Mesendoderm (in vitro differentiated cells): ENCODE data around the gene LMF1.

ENCODE experiments used
- DNase-seq: peaks from one replicate; pipeline ENCODE4 v3.0.0; 2013
- H2AK5ac ChIP-seq: 2 replicates; pipeline ENCODE4 v1.6.1; 2013; ENCODE audit warnings: low read length, inconsistent platforms
- H2BK120ac ChIP-seq: 2 replicates; pipeline ENCODE4 v1.6.1; 2013; ENCODE audit warnings: low read depth, mild to moderate bottlenecking, low read length, moderate library complexity, mixed read lengths
- H2BK15ac ChIP-seq: replicated peaks from 2 replicates; pipeline ENCODE4 v1.6.1; 2013; ENCODE audit warnings: low read depth, mild to moderate bottlenecking, moderate library complexity
- H2BK5ac ChIP-seq: 2 replicates; pipeline ENCODE4 v1.6.1; 2013; ENCODE audit warnings: low read length, inconsistent platforms
- H3K18ac ChIP-seq: 2 replicates; pipeline ENCODE4 v1.6.1; 2013; ENCODE audit warnings: mild to moderate bottlenecking, low read length, mixed read lengths
- H3K23ac ChIP-seq: one replicate; pipeline ENCODE4 v1.6.1; 2013; ENCODE audit warnings: low read length
- H3K27ac ChIP-seq: 2 replicates; pipeline ENCODE4 v1.5.1; 2013; ENCODE audit warnings: low read depth, mild to moderate bottlenecking, inconsistent platforms, low read length, moderate library complexity
- H3K27me3 ChIP-seq: 2 replicates; pipeline ENCODE4 v1.6.1; 2013; ENCODE audit warnings: low read length, control low read depth, mild to moderate bottlenecking, inconsistent platforms; ENCODE audit not compliant: insufficient read depth, poor library complexity
- H3K36me3 ChIP-seq: 2 replicates; pipeline ENCODE4 v1.6.1; 2013; ENCODE audit warnings: low read length, inconsistent platforms; ENCODE audit not compliant: control insufficient read depth, insufficient read depth
- H3K4ac ChIP-seq: one replicate; pipeline ENCODE4 v1.6.1; 2013; ENCODE audit warnings: low read depth, mild to moderate bottlenecking, low read length, moderate library complexity
- H3K4me1 ChIP-seq: 2 replicates; pipeline ENCODE4 v1.6.1; 2013; ENCODE audit warnings: low read depth, low read length, inconsistent platforms; ENCODE audit not compliant: control insufficient read depth
- H3K4me2 ChIP-seq: 2 replicates; pipeline ENCODE4 v1.6.1; 2013; ENCODE audit warnings: low read length
- H3K4me3 ChIP-seq: 2 replicates; pipeline ENCODE4 v1.5.1; 2013; ENCODE audit warnings: mild to moderate bottlenecking, low read length
- H3K56ac ChIP-seq: one replicate; pipeline ENCODE4 v1.6.1; 2013; ENCODE audit warnings: low read length
- H3K79me1 ChIP-seq: 2 replicates; pipeline ENCODE4 v1.6.1; 2013; ENCODE audit warnings: low read length, inconsistent platforms
- H3K79me2 ChIP-seq: 2 replicates; pipeline ENCODE4 v1.6.1; 2013; ENCODE audit warnings: mild to moderate bottlenecking, low read length; ENCODE audit not compliant: control insufficient read depth, insufficient read depth
- H3K9ac ChIP-seq: 2 replicates; pipeline ENCODE4 v1.6.1; 2013; ENCODE audit warnings: low read length, inconsistent platforms
- H4K5ac ChIP-seq: one replicate; pipeline ENCODE4 v1.6.1; 2013; ENCODE audit warnings: low read length
- H4K8ac ChIP-seq: one replicate; pipeline ENCODE4 v1.6.1; 2013; ENCODE audit warnings: low read depth, mild to moderate bottlenecking, control low read depth, low read length, moderate library complexity
- WGBS: extraction: QIAGEN DNeasy Blood & Tissue Kit; methylation state at CpG from one replicate; pipeline ENCODE4 v1.1.7; 2013; ENCODE audit warnings: low lambda C conversion rate, missing lambda C conversion rate; ENCODE audit not compliant: insufficient coverage; ENCODE audit errors: extremely low coverage; 5-methylcytosine and 5-hydroxymethylcytosine counted together

LMF1 gene

DNA sequence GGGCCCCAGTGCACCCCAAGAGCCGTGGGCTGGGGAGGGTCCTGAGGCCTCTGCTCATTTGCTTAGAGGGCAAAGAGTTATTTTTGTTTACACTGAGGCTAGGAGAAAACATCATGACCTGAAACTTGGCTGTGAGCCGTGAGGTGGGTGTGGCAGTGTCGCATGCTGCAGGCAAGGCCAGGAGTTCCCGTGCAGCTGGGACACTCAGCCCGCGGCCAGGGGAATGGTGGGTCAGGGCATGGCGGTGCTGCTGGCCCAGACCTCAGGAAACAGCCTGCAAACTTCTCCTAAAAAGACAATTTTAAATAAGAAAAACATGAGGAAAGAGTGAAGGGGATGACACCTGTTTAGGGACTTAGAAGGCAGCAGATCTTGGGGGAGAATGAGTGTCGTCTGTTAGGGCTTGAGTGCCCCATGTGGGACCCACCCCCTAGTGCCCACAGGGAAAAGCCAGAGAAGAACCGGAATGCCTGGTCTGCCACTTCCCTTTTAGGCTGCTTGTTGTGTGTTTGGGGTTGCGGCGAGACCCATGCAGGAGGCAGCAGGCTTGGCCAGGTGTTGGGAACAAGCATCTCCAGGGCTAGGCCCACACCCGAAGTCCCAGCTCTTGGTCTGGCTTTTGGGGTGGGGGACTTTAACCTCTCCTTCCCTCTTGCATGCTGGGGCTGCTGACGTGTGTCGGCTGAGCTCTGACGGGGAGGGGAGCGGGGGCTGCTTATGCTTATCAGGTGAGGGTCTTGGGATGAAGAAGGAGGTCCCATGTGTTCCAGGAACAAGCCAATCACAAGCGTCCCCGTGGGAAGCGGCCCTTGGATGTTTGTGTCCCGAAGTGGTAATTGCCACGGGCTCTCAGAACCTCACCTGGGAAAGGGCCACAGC lies 89.3 kb downstream of the LMF1 start:
- WGBS = no CpG with 5 or more reads among the region's 21 CpGs
- no peak overlapping the region for H3K18ac ChIP-seq
- no peak overlapping the region for H2BK15ac ChIP-seq
- H3K36me3 ChIP-seq = no peaks in the 10 kb centered on the region
- no peak overlapping the region for H3K4me2 ChIP-seq
- no peak overlapping the region for H2BK5ac ChIP-seq
- H4K5ac ChIP-seq = no peak overlapping the region
- H3K4ac ChIP-seq = no peak overlapping the region
- H2BK120ac ChIP-seq = no peak overlapping the region
- no peaks in the 10 kb centered on the region for H3K79me2 ChIP-seq
- H3K4me1 ChIP-seq = no peaks in the 10 kb centered on the region
- H3K79me1 ChIP-seq = no peaks in the 10 kb centered on the region
- H4K8ac ChIP-seq = no peak overlapping the region
- no peaks in the 10 kb centered on the region for H3K27me3 ChIP-seq
- no peak overlapping the region for H2AK5ac ChIP-seq
- no peak for DNase-seq
- H3K23ac ChIP-seq = no peak overlapping the region
- no peak overlapping the region for H3K9ac ChIP-seq
- H3K4me3 ChIP-seq = no peak overlapping the region
- no peak overlapping the region for H3K27ac ChIP-seq
- H3K56ac ChIP-seq = no peak overlapping the region

DNA sequence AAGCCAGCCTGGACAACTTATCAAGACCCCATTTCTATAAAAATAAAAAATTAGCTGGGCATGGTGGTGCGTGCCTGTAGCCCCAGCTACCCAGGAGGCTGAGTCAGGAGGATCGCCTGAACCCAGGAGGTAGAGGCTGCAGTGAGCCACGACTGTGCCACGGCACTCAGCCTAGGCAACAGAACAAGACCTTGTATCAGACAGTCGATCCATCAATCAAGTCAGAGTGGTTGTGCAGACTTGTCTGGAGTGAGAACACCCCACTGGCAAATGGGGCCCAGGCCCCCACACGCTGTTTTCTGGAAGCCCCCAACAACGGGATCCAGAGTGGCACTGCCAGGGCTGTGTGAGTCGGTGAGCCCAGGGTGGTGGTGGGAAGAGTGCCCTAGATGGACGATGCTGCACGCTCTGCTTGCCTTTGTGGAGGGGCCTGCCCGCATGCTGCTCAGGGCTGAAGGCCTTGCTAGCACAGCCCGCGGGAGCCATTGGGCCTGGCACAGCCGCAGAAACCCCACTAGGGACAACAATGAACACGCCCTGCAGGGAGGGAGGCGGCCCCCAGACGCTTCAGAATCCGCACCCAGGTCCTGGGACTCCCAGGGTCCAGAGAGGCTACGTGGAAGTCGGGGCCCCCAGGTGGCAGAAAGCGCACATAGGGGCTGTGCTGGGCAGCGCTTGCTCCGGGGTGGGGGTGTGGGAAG lies 90.2 kb downstream of the LMF1 start:
- Histone ChIP-seq H3K27me3 (no peaks in the 10 kb centered on the region), H3K79me2 (no peaks in the 10 kb centered on the region), H3K23ac (no peak overlapping the region), H2BK5ac (no peak overlapping the region), H3K4me2 (no peak overlapping the region), H3K4me3 (no peak overlapping the region), H2AK5ac (no peak overlapping the region), H3K79me1 (no peaks in the 10 kb centered on the region), H3K9ac (no peak overlapping the region), H2BK120ac (no peak overlapping the region), H3K27ac (no peak overlapping the region), H3K18ac (no peak overlapping the region), H3K56ac (no peak overlapping the region), H3K4me1 (no peaks in the 10 kb centered on the region), H4K5ac (no peak overlapping the region), H4K8ac (no peak overlapping the region), H3K36me3 (no peaks in the 10 kb centered on the region), H3K4ac (no peak overlapping the region), H2BK15ac (no peak overlapping the region)
- WGBS = no CpG with 5 or more reads among the region's 23 CpGs
- DNase-seq = no peak

DNA sequence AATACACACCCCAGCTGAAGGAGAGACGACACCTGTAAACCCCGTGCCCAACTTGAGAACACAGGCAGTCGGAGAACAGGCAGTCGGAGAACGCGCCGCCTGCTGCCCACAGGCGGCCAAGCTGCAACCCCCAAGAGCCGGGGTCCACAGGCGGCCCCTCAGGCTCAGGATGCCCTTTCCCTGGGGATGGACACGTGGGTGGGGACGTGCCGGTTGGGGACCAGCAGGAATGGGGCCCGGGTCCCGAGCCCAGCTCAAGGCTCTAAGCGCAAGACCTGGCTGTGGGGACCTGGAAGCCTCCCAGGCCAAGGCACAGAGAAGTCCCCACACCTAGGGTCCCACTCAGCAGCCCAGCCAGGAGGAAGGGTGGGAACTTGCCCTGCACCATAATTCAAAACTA lies 90.8 kb downstream of the LMF1 start:
- no CpG with 5 or more reads among the region's 16 CpGs for WGBS

DNA sequence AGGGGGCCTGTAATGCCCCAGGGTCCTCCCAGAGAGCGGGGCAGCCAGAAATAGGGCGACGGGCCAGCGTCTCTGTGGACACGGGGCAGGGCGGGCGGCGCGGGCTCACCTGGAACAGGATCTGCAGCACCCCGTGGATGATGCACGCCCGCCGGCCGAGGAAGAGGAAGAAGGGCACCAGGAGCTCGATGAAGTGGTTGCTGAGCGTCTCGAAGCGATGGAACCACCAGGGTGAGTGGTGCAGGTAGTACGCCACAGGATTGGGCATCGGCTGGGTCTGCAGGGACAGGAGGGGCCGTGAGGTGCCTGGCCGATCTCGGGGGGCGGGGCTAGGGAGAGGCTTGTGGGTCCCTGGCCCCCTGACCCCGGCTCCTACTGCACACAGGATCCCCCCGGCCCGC lies 91.3 kb downstream of the LMF1 start:
- Histone ChIP-seq H3K27ac (no peak overlapping the region), H3K56ac (no peak overlapping the region), H3K4me3 (no peak overlapping the region), H3K18ac (no peak overlapping the region), H3K23ac (no peak overlapping the region), H4K5ac (no peak overlapping the region), H3K9ac (no peak overlapping the region), H2AK5ac (no peak overlapping the region), H3K4ac (no peak overlapping the region), H3K4me2 (no peak overlapping the region), H3K27me3 (no peaks in the 10 kb centered on the region), H2BK120ac (no peak overlapping the region), H4K8ac (no peak overlapping the region), H3K79me1 (no peaks in the 10 kb centered on the region), H3K4me1 (no peaks in the 10 kb centered on the region), H3K36me3 (no peaks in the 10 kb centered on the region), H2BK5ac (no peak overlapping the region), H3K79me2 (no peaks in the 10 kb centered on the region), H2BK15ac (no peak overlapping the region)
- no peak for DNase-seq
- WGBS = no CpG with 5 or more reads among the region's 27 CpGs

More for the DNA sequence above, 90.8 kb downstream of the LMF1 start:
- Histone ChIP-seq H3K4me2 (no peak overlapping the region), H3K27me3 (no peaks in the 10 kb centered on the region), H3K4me3 (no peak overlapping the region), H3K4ac (no peak overlapping the region), H3K4me1 (no peaks in the 10 kb centered on the region), H3K9ac (no peak overlapping the region), H3K23ac (no peak overlapping the region), H3K36me3 (no peaks in the 10 kb centered on the region), H3K79me1 (no peaks in the 10 kb centered on the region), H2BK120ac (no peak overlapping the region), H4K8ac (no peak overlapping the region), H3K27ac (no peak overlapping the region), H3K56ac (no peak overlapping the region), H2BK15ac (no peak overlapping the region), H2BK5ac (no peak overlapping the region), H2AK5ac (no peak overlapping the region), H3K79me2 (no peaks in the 10 kb centered on the region), H4K5ac (no peak overlapping the region), H3K18ac (no peak overlapping the region)
- DNase-seq = no peak

DNA sequence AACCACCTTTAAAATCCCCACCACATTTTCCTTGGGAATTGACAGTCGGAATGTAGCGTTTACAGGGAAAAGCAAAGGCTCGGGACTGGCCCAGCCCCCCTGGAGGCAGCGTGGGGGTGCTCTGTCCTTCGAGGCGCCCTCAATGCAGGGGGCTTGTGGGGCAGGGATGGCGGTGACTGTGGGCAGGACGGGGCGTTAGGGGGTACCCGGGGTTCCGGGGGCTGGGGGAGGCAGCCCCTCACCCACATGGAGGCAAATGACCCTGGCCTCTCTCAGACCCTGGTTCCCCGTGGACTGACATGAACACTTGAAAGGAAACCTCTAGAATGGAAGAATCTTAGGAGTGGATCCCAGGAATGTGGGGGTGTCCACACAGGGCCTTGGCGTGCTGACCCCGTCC lies 91.9 kb downstream of the LMF1 start:
- Histone ChIP-seq H3K4me2 (no peak overlapping the region), H2BK120ac (no peak overlapping the region), H3K9ac (no peak overlapping the region), H3K27me3 (no peaks in the 10 kb centered on the region), H3K23ac (no peak overlapping the region), H4K8ac (no peak overlapping the region), H2BK15ac (no peak overlapping the region), H3K56ac (no peak overlapping the region), H3K27ac (no peak overlapping the region), H3K4me1 (no peaks in the 10 kb centered on the region), H3K18ac (no peak overlapping the region), H3K4me3 (no peak overlapping the region), H4K5ac (no peak overlapping the region), H3K79me1 (no peaks in the 10 kb centered on the region), H3K4ac (no peak overlapping the region), H3K79me2 (no peaks in the 10 kb centered on the region), H2AK5ac (no peak overlapping the region), H2BK5ac (no peak overlapping the region), H3K36me3 (no peaks in the 10 kb centered on the region)
- DNase-seq = no peak
- WGBS = no CpG with 5 or more reads among the region's 14 CpGs
